GM19455 (cell line): ENCODE data around the gene CEP162.
"Not testable (repeated sequence)": the region's sequence is repeated elsewhere in the genome, so short reads cannot be mapped to it uniquely, and the experiment has no call there.

Experiments used
- ATAC-seq: cut with Tn5 transposase; IDR thresholded peaks from one replicate; pipeline ENCODE4 v1.9.1; 2021; ENCODE audit not compliant: unreplicated experiment

CEP162 gene

GRCh38 chr6:84227434-84228197, at the start of gene CEP162:
TSS of gene CEP162 (minus strand) at chr6:84227643. CDS start at chr6:84226393, 1,250 bp downstream.
- ATAC-seq = peak; percentile 99

DNA sequence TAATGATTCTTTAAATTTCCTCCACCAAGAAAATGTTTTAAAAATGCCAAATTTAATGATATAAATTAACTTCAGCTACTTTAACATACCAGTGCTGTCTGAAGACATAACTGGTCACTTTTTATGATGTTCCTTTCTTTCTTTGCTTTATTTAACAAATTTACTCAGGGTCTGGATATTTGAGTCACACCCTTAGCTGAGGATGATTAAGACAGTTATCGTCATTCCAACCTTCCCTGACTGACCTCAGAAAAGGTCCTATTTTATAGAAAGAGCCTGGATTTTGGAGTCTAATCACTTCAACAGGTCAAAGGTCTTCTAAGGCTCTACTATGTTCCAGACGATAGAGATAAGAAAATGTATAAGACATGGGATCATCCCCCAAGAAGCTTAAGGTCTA, 47.4 kb upstream of the CEP162 start:
- no peak for ATAC-seq

DNA sequence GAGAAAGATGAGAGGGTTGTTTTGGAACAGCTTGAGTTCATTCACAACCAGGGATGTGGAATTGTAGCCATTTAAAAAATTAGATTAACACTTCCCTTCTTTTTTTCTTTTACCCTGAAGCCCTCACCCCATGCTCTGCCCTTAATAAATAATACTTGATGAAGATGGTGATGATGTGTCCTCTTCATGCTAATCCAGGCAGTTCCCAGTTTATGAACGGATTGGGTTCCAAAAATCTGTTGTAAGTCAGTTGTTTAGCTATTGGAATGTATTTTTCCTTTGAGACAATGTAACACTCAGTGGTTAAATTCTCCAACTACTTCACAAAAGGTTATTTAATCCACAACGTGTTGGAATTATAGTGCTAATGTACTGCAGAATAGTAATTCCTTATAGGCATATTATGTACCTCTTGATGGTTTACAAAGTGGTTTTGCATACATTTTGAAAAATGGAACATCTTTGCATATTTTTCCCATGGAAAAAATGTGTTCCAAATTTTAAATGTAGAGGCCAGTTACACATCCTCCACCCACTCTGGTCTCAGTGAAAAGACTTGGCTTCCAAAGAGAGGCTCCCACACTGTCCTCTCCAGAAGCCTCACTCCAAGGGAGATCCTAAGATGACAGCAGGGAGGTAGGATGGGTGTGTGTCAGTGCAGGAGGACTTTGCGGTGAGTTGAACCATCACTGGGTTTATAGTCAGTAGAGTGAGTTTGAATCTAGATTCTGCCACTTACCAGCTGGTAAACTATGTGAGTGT, 45.8 kb upstream of the CEP162 start:
- ATAC-seq = no peak

GRCh38 chr6:84272298-84272697, 44.9 kb upstream of the CEP162 start:
- ATAC-seq = no peak

- ATAC-seq = no peak
Observed at GRCh38 chr6:84271061-84271716, 43.7 kb upstream of the CEP162 start.

DNA sequence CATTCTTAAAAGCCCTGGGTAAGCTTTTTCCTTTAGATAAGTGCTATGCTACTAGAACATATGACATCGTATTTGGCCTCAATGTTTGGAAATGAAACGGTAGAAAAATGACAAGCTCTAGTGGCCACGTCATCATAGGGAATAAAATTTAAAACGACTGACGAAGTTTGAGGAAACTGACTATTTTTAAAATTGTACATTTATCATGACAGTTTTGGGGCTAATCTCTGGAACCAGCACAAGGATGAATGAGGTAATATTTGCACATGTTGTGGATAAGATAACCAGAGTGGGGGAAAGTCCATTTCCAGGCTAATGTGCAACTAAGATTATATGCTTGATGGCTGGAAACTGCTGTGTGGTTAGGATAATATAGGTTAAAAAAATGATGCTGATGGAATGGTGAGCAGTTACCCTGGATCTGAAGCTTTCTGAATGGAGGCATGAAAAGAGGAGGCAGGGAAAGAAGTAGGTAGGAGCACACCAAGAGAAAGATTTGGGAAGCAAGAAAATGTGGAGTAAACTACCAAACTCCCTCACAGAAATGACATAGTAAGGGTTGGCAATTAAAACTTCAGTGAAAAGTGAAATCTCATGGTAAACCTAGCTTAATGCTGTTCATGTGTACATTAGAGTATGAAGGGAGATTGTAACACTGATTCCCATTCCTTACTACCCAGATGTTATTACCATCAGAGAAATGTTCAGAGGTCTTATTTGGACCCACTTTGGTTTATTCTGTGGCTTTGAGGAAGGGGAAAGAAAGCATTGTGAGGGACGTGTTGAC, 42.7 kb upstream of the CEP162 start:
- ATAC-seq = no peak

GRCh38 chr6:84268781-84269180, 41.3 kb upstream of the CEP162 start:
- no peak for ATAC-seq

DNA sequence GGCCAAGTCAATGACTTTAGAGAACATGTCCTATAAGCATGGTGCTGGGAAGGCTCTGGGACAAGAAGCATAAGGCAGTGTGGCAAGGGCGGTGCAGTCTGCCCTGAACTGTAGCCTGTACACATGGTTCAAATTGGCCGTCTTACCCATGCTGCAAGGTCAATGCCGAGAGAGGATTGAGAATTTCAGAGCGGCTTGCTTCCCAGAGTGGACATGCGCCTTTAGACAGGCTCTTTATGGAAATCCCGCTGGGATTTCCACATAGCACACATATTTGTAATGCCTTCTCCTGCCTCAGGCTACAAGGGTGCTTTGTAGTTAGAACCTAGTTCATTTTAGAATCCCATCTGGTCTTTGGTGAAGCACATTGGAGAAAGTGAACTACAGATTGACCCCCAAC, 36.1 kb upstream of the CEP162 start:
- no peak for ATAC-seq

GRCh38 chr6:84260926-84261325, 33.5 kb upstream of the CEP162 start:
- no peak for ATAC-seq

GRCh38 chr6:84260196-84260595, 32.8 kb upstream of the CEP162 start:
- no peak for ATAC-seq

GRCh38 chr6:84258866-84259265, 31.4 kb upstream of the CEP162 start:
- no peak for ATAC-seq

DNA sequence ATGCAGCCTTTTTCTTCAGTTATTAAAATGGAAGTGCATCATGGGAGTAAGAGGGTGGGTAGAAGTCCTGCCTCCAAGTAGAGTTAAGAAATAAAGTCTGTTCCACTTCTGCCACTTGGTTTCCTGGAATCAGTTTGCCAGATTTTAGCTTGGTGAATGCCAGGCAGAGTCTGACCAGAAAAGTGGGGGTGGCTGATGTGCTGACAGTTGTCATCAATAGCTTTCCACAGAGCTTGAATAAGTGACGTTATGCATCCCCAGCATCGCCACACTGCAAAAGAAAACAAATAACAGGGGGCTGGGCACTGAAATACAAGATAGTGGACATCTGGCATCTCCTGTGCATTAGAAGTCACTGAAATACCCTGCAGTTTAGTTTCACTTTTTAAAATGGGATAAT, 30.8 kb upstream of the CEP162 start:
- ATAC-seq = no peak

DNA sequence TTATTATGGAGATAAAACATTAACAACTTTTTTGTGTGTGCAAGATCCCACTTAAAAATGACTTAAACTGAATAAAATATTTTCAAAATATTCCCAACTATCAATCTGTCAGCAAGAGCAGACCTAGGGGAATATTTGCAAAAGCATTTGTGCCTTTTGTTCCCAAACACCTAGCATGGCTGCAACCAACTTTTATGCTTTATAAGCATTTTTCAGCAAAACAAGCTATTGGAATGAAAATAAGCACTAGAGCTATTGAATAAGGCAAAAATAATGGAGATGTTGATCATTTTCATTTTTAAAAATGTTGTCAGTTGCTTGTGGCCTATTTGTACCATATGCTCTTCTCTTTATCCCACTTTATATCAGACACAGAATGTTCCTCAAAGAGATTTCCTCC, 28.2 kb upstream of the CEP162 start:
- no peak for ATAC-seq

DNA sequence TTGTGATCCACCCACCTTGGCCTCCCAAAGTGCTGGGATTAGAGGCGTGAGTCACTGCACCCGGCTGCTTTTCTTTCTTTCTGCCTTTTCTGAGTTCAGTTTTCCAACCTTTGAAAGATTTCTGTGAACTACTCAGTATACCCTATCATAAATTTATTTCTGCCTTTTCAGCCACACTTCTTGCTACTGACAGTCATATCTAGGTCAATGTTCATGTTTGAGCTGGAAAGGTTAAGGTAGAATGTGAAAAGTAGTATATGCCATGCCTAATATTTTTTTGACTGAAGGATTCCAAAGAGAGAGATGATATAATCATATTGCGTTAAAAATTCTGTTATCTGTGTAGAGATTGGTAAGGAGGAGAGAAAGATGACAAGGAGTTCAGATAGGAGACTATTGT, 25.9 kb upstream of the CEP162 start:
- no peak for ATAC-seq

- no peak for ATAC-seq
Observed at GRCh38 chr6:84251891-84252539, 24.6 kb upstream of the CEP162 start.

GRCh38 chr6:84249724-84250123, 22.3 kb upstream of the CEP162 start:
- ATAC-seq = no peak

DNA sequence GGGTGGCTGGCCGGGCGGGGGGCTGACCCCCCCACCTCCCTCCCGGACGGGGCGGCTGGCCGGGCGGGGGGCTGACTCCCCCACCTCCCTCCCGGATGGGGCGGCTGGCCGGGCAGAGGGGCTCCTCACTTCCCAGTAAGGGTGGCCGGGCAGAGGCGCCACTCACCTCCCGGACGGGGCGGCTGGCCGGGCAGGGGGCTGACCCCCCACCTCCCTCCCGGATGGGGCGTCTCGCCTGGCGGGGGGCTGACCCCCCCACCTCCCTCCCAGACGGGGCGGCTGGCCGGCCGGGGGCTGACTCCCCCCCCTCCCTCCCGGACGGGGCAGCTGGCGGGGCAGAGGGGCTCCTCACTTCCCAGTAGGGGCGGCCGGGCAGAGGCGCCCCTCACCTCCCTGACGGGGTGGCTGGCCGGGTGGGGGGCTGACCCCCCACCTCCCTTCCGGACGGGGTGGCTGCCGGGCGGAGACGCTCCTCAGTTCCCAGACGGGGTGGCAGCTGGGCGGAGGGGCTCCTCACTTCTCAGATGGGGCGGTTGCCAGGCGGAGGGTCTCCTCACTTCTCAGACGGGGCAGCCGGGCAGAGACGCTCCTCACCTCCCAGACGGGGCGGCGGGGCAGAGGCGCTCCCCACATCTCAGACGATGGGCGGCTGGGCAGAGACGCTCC, 17.1 kb upstream of the CEP162 start:
- not testable (repeated sequence) for ATAC-seq

DNA sequence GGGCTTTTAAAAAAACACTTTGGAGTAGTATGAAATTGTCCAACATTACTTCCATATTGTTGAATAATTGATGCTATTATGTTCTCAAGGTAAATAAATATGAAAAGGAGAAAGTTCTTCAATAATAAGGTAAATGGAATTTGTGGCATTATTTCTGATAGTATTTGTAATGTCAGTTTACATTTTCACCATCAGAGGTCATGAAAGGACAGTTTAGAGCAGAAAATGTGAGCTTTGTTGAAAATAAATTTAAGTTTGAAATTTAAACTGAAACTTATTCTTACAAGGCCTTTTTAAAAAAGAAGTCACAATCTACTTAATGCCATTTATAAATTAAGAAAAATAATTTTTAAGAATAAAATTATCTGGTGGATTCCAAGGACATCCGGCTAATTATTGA, 15.8 kb upstream of the CEP162 start:
- ATAC-seq = no peak

DNA sequence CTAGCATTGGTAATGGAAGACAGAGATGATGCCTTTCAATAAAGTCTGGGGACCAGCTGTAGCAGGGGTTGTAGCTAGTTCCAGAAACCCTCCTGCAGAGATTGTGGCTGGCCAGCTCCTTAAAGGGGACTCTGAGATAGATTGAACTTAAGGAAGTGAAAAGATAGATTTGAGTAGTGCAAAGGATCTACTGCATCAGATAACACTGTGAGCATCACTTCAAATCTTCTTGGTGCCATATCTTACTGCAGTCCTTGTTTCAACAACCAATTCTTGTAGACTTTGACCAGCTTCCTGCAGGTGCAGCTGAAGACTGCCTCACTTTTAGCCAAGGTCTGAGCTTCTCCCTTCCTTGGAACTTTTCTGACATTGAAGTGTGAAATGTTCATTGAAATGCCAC, 14.8 kb upstream of the CEP162 start:
- no peak for ATAC-seq

DNA sequence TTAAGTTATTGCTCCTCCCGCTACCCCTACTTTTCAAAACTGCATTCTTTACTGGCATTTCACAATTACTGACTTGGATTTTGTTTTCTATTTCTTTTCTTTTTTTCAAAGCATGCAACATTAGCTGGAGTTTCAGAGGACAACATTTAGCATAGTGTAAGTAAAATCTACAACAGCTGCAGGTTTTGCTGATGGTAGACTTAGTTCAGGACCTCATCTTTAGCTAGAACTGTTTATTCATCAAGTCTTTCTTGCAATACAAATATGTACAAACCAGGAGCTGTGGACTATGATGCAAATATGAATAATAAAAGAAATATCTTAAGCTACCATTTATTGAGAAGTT, 728 bp upstream of the CEP162 start:
- ATAC-seq = no peak
